Testis (tissue), 2 donors: ENCODE results near the gene NPLOC4.

ENCODE experiments used
- CTCF ChIP-seq, 3 experiments: fragments of 450-650 bp in 2 of 3; fragments of 200-600 bp in 1 of 3; sonication (generic) in 1 of 3; IDR thresholded peaks; one replicate each; pipeline ENCODE4 v1.5.1; 2016 to 2019; ENCODE audit warnings: antibody characterized with exemption in 3 of 3, mild to moderate bottlenecking in 2 of 3, moderate library complexity in 1 of 3
- POLR2A ChIP-seq: fragments of 450-650 bp; IDR thresholded peaks from one replicate; pipeline ENCODE4 v1.6.1; 2017; ENCODE audit warnings: antibody characterized with exemption, mild to moderate bottlenecking, moderate library complexity

- TF ChIP-seq CTCF (IDR thresholded peaks at IDR 0.05) (no peak), POLR2A (no peak)
These were observed 10.1 kb upstream of the NPLOC4 start for GRCh38 chr17:81646869-81647600.
